OCI-LY1 (cell line): ENCODE results near the gene SLC16A2.
"Not testable (repeated sequence)": the region's sequence is repeated elsewhere in the genome, so short reads cannot be mapped to it uniquely, and the experiment has no call there.

Source experiments
- H2AFZ ChIP-seq: fragments of 200-600 bp; sonication (generic), shearing (Covaris generic); 2 replicates; pipeline ENCODE4 v1.6.0; 2014; ENCODE audit warnings: antibody characterized with exemption, mild to moderate bottlenecking, low read length
- H3F3A ChIP-seq: fragments of 200-600 bp; sonication (generic), shearing (Covaris generic); 2 replicates; pipeline ENCODE4 v1.6.0; 2014; ENCODE audit warnings: mild to moderate bottlenecking, antibody characterized with exemption, low read length, moderate library complexity; ENCODE audit not compliant: insufficient read depth
- H3K27ac ChIP-seq: fragments of 200-600 bp; sonication (generic); 2 replicates; pipeline ENCODE4 v1.5.1; 2014; ENCODE audit warnings: low read length, mixed run types, mild to moderate bottlenecking, low read depth; ENCODE audit not compliant: poor library complexity, severe bottlenecking
- H3K27me3 ChIP-seq: fragments of 200-600 bp; sonication (generic); 2 replicates; pipeline ENCODE4 v1.6.0; 2014; ENCODE audit warnings: antibody characterized with exemption, mild to moderate bottlenecking, low read length, moderate library complexity; ENCODE audit not compliant: insufficient read depth
- H3K36me3 ChIP-seq: fragments of 200-600 bp; sonication (generic); 2 replicates; pipeline ENCODE4 v1.6.1; 2014; ENCODE audit warnings: mild to moderate bottlenecking, antibody characterized with exemption, low read length, moderate library complexity, mixed read lengths; ENCODE audit not compliant: insufficient read depth
- H3K4me1 ChIP-seq: fragments of 200-600 bp; sonication (generic); 2 replicates; pipeline ENCODE4 v1.5.1; 2014; ENCODE audit warnings: mild to moderate bottlenecking, low read length, moderate library complexity; ENCODE audit not compliant: insufficient read depth, severe bottlenecking
- H3K4me2 ChIP-seq: fragments of 200-600 bp; sonication (generic), shearing (Covaris generic); 2 replicates; pipeline ENCODE4 v1.6.1; 2014; ENCODE audit warnings: low read length
- H3K4me3 ChIP-seq: fragments of 200-600 bp; sonication (generic); 2 replicates; pipeline ENCODE4 v1.5.1; 2014; ENCODE audit warnings: low read length, low read depth, mild to moderate bottlenecking, mixed read lengths; ENCODE audit not compliant: poor library complexity, severe bottlenecking
- H3K79me2 ChIP-seq: fragments of 200-600 bp; shearing (Covaris generic); 2 replicates; pipeline ENCODE4 v1.6.1; 2016; ENCODE audit warnings: mixed run types, low read length, mixed read lengths; ENCODE audit not compliant: insufficient read depth
- H3K9ac ChIP-seq: fragments of 200-600 bp; sonication (generic), shearing (Covaris generic); 2 replicates; pipeline ENCODE4 v1.6.1; 2014; ENCODE audit warnings: mild to moderate bottlenecking, low read length, mixed read lengths
- H3K9me2 ChIP-seq: fragments of 200-600 bp; sonication (generic), shearing (Covaris generic); 2 replicates; pipeline ENCODE4 v1.6.1; 2014; ENCODE audit warnings: low read depth, mild to moderate bottlenecking, low read length, mixed read lengths
- H3K9me3 ChIP-seq: fragments of 200-600 bp; shearing (Covaris generic); 2 replicates; pipeline ENCODE4 v1.6.1; 2014; ENCODE audit warnings: low read length, mixed read lengths
- H4K20me1 ChIP-seq: fragments of 200-600 bp; sonication (generic), shearing (Covaris generic); 2 replicates; pipeline ENCODE4 v1.6.0; 2016; ENCODE audit warnings: mild to moderate bottlenecking, low read length; ENCODE audit not compliant: insufficient read depth
- CTCF ChIP-seq: fragments of 200-600 bp; sonication (generic), shearing (Covaris generic); IDR thresholded peaks from 2 replicates; pipeline ENCODE4 v1.5.1; 2017; ENCODE audit warnings: mild to moderate bottlenecking, antibody characterized with exemption, low read length, moderate library complexity, mixed read lengths
- EZH2 ChIP-seq: fragments of 200-600 bp; sonication (generic), shearing (Covaris generic); IDR thresholded peaks from 2 replicates; pipeline ENCODE4 v1.8.0; 2017; ENCODE audit warnings: borderline replicate concordance, mixed run types, mild to moderate bottlenecking, antibody characterized with exemption, low read length, moderate library complexity, mixed read lengths

Gene SLC16A2

GRCh38 chrX:74515356-74515755 lies 94.1 kb downstream of the SLC16A2 start:
- H3K27ac ChIP-seq: no peak overlapping the region

GRCh38 chrX:74516013-74516412 lies 94.7 kb downstream of the SLC16A2 start:
- H3K27me3 ChIP-seq, H3K9me3 ChIP-seq, H3K9me2 ChIP-seq, H2AFZ ChIP-seq, H3K4me2 ChIP-seq, H3K27ac ChIP-seq, H3K36me3 ChIP-seq, H4K20me1 ChIP-seq, H3K4me1 ChIP-seq, H3F3A ChIP-seq, H3K79me2 ChIP-seq, H3K9ac ChIP-seq, H3K4me3 ChIP-seq: not testable (repeated sequence)

More at GRCh38 chrX:74515356-74515755, 94.1 kb downstream of the SLC16A2 start:
- H3K9me2 ChIP-seq: no peaks in the 10 kb centered on the region
- no peaks in the 10 kb centered on the region for H3F3A ChIP-seq
- no peaks in the 10 kb centered on the region for H3K27me3 ChIP-seq
- H3K9ac ChIP-seq: no peak overlapping the region
- no peaks in the 10 kb centered on the region for H3K4me1 ChIP-seq
- no peak overlapping the region for H3K4me2 ChIP-seq
- no peaks in the 10 kb centered on the region for H4K20me1 ChIP-seq
- H2AFZ ChIP-seq: no peak overlapping the region
- no peak for TF ChIP-seq CTCF
- TF ChIP-seq EZH2: no peak
- no peaks in the 10 kb centered on the region for H3K9me3 ChIP-seq
- H3K79me2 ChIP-seq: no peaks in the 10 kb centered on the region
- no peaks in the 10 kb centered on the region for H3K36me3 ChIP-seq
- no peak overlapping the region for H3K4me3 ChIP-seq

- Histone ChIP-seq H3K27me3 (no peaks in the 10 kb centered on the region), H4K20me1 (no peaks in the 10 kb centered on the region), H3K9me2 (no peaks in the 10 kb centered on the region), H3K27ac (no peak overlapping the region), H3K4me3 (no peak overlapping the region), H3K9ac (no peak overlapping the region), H3K36me3 (no peaks in the 10 kb centered on the region), H3K4me1 (no peaks in the 10 kb centered on the region), H3K9me3 (no peaks in the 10 kb centered on the region), H3F3A (no peaks in the 10 kb centered on the region), H3K4me2 (no peak overlapping the region), H2AFZ (no peak overlapping the region), H3K79me2 (no peaks in the 10 kb centered on the region)
- TF ChIP-seq CTCF (no peak), EZH2 (no peak)
These were observed 98.6 kb downstream of the SLC16A2 start for GRCh38 chrX:74519870-74520269.

GRCh38 chrX:74520291-74520690 lies 99.0 kb downstream of the SLC16A2 start:
- H3F3A ChIP-seq: no peaks in the 10 kb centered on the region
- no peak overlapping the region for H3K4me2 ChIP-seq
- no peak overlapping the region for H2AFZ ChIP-seq
- H3K9me3 ChIP-seq: no peaks in the 10 kb centered on the region
- H3K27me3 ChIP-seq: no peaks in the 10 kb centered on the region
- TF ChIP-seq EZH2 (no peak), CTCF (no peak)
- no peaks in the 10 kb centered on the region for H3K4me1 ChIP-seq
- H3K36me3 ChIP-seq: no peaks in the 10 kb centered on the region
- no peak overlapping the region for H3K27ac ChIP-seq
- no peaks in the 10 kb centered on the region for H3K9me2 ChIP-seq
- no peak overlapping the region for H3K9ac ChIP-seq
- no peaks in the 10 kb centered on the region for H3K79me2 ChIP-seq
- H3K4me3 ChIP-seq: no peak overlapping the region
- H4K20me1 ChIP-seq: no peaks in the 10 kb centered on the region
